ENCODE measurements around the gene FBRSL1. TPM values are rescaled to one million over a fixed set of nuclear protein-coding genes. Genes with fewer than 3 reads are reported as not detected.

FBRSL1 gene
- total and polyA plus RNA-seq, 2 of the 8 experiments (the other 6 are each of a cell fraction or from before 2014, with no cell fraction given): 18.4 to 109 TPM

DNA sequence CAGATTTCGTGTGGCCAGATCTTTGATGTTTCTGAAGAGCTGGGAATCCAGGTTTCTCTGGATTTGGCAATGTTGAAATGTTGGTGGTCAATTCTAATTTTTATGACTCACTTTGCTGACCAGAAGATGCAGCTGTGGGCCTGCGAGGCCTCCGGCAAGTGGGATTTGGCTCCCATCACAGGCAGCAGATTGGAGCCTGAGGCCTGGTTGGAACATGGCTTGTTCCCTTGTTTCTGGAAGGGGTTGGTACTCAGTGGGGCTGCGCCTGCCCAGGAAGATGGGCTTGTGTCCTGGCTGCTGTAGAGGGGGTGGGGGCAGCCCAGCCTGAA, 23.1 kb downstream of the FBRSL1 start:
- POLR2A ChIA-PET (ENCODE audit: partially characterized antibody): interaction anchor here (0.5 kb wide), 1 partner anchor 140 kb away, joined by 3 read pairs; no protein-coding TSS in a partner anchor
- Histone ChIP-seq H2AFZ (ENCODE audit: low read length) (no peak overlapping the region), H3K56ac (replicated peaks; ENCODE audit: insufficient read length, low read depth, low read length) (no peak overlapping the region), H2BK20ac (ENCODE audit: low read length) (no peak overlapping the region), H3K36me3 (ENCODE audit: control insufficient read depth in 2 of 4, insufficient read depth in 4 of 4, low read length in 3 of 4) (peaks cover 0 to 9% (median 0%) of the 10 kb centered on the region in 4 experiments; a peak in 1 of 8 replicates), H4K5ac (ENCODE audit: insufficient read length, low read depth, low read length) (no peak overlapping the region), H2BK5ac (ENCODE audit: low read depth, low read length) (no peak overlapping the region), H2BK120ac (replicated peaks; ENCODE audit: low read depth, low read length) (no peak overlapping the region), H4K91ac (replicated peaks; ENCODE audit: insufficient read length, low read length) (no peak overlapping the region), H3K4ac (replicated peaks; ENCODE audit: insufficient read length, low read depth, low read length) (no peak overlapping the region), H3K79me1 (ENCODE audit: low read depth, low read length) (peaks cover 4% of the 10 kb centered on the region; the same call in 1 of the 2 replicates), H3K27ac (ENCODE audit: low read depth, low read length) (no peak overlapping the region), H2BK15ac (ENCODE audit: low read length) (no peak overlapping the region), H2BK12ac (ENCODE audit: low read depth, low read length) (no peak overlapping the region), H3K27me3 (replicated peaks in 1 of 4; ENCODE audit: control insufficient read depth in 3 of 4, extremely low read depth in 1 of 4, insufficient read depth in 3 of 4, low read length in 3 of 4) (peaks cover 0 to 13% (median 11%) of the 10 kb centered on the region in 4 experiments; a peak in 4 of 7 replicates), H3K4me3 (ENCODE audit: extremely low read depth in 1 of 4, insufficient read depth in 2 of 4, low read depth in 3 of 4, low read length in 4 of 4) (no peak overlapping the region), H3K18ac (ENCODE audit: extremely low read depth, low read length) (no peak overlapping the region), H3K23me2 (ENCODE audit: low read depth, low read length) (peaks cover 1% of the 10 kb centered on the region), H2AK5ac (ENCODE audit: low read depth, low read length) (no peak overlapping the region), H3K9me3 (ENCODE audit: insufficient read depth in 2 of 2, low read depth in 1 of 2, low read length in 1 of 2) (peaks cover 0 to 1% of the 10 kb centered on the region in 2 experiments; a peak in 1 of 4 replicates), H3K14ac (ENCODE audit: insufficient read length) (no peak overlapping the region), H3K23ac (ENCODE audit: insufficient read length) (no peak overlapping the region), H3K9ac (replicated peaks in 1 of 4; ENCODE audit: extremely low read depth in 1 of 4, low read depth in 3 of 4, low read length in 3 of 4) (no peak overlapping the region), H3K79me2 (ENCODE audit: control insufficient read depth in 1 of 2, insufficient read depth in 2 of 2, low read length in 2 of 2) (no peaks in the 10 kb centered on the region), H4K8ac (ENCODE audit: extremely low read depth, insufficient read depth, low read length) (no peak overlapping the region; the same call in 1 of the 2 replicates), H3K4me2 (ENCODE audit: insufficient read depth in 1 of 2, low read depth in 2 of 2, low read length in 2 of 2) (no peak overlapping the region), H3K4me1 (replicated peaks in 1 of 4; ENCODE audit: control insufficient read depth in 3 of 4, insufficient read depth in 4 of 4, low read length in 3 of 4) (no peaks in the 10 kb centered on the region; a peak in 1 of 7 replicates), H4K20me1 (replicated peaks in 1 of 2; ENCODE audit: control insufficient read depth in 1 of 2, insufficient read depth in 2 of 2, low read length in 2 of 2) (peaks cover 10 to 15% of the 10 kb centered on the region in 2 experiments)
- FAIRE-seq: no peak
- no peak for DNase-seq (ENCODE audit: low read depth in 1 of 2, low spot score in 2 of 2)
- WGBS, 2 experiments (ENCODE audit: extremely low coverage in 1 of 2, insufficient coverage in 1 of 2, insufficient read length in 1 of 2, insufficient replicate concordance in 2 of 2, low coverage in 1 of 2, low lambda C conversion rate in 2 of 2, missing lambda C conversion rate in 1 of 2): 100% methylated on average over 4 of the region's 4 CpGs; no CpG with 5 or more reads in 1 of the 2 experiments
- CTCF ChIA-PET (ENCODE audit: partially characterized antibody): interaction anchor here (0.7 to 2.3 kb wide), 6 partner anchors 10 to 87 kb away, joined by 3 to 12 read pairs (median 3); no protein-coding TSS in a partner anchor
- TF ChIP-seq SUZ12 (IDR thresholded peaks at IDR 0.05; ENCODE audit: low read length): no peak
- no peak for TF ChIP-seq HDAC6 (IDR thresholded peaks at IDR 0.05; ENCODE audit: low read depth, low read length)
- TF ChIP-seq, protein P1, sequence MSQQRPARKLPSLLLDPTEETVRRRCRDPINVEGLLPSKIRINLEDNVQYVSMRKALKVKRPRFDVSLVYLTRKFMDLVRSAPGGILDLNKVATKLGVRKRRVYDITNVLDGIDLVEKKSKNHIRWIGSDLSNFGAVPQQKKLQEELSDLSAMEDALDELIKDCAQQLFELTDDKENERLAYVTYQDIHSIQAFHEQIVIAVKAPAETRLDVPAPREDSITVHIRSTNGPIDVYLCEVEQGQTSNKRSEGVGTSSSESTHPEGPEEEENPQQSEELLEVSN (IDR thresholded peaks at IDR 0.05): no peak
- TF ChIP-seq SIX5 (IDR thresholded peaks at IDR 0.05; ENCODE audit: low read depth, low read length): no peak
- TF ChIP-seq CHD1 (IDR thresholded peaks at IDR 0.05; ENCODE audit: low read depth, low read length): no peak
- TF ChIP-seq, protein P2, sequence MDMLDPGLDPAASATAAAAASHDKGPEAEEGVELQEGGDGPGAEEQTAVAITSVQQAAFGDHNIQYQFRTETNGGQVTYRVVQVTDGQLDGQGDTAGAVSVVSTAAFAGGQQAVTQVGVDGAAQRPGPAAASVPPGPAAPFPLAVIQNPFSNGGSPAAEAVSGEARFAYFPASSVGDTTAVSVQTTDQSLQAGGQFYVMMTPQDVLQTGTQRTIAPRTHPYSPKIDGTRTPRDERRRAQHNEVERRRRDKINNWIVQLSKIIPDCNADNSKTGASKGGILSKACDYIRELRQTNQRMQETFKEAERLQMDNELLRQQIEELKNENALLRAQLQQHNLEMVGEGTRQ (IDR thresholded peaks at IDR 0.05; ENCODE audit: low read length): no peak
- TF ChIP-seq, protein P3, sequence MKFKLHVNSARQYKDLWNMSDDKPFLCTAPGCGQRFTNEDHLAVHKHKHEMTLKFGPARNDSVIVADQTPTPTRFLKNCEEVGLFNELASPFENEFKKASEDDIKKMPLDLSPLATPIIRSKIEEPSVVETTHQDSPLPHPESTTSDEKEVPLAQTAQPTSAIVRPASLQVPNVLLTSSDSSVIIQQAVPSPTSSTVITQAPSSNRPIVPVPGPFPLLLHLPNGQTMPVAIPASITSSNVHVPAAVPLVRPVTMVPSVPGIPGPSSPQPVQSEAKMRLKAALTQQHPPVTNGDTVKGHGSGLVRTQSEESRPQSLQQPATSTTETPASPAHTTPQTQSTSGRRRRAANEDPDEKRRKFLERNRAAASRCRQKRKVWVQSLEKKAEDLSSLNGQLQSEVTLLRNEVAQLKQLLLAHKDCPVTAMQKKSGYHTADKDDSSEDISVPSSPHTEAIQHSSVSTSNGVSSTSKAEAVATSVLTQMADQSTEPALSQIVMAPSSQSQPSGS (IDR thresholded peaks at IDR 0.05; ENCODE audit: low read length): no peak
- TF ChIP-seq GTF2F1 (IDR thresholded peaks at IDR 0.05; ENCODE audit: borderline replicate concordance, low read depth, low read length): no peak
- TF ChIP-seq GABPA (IDR thresholded peaks at IDR 0.05; ENCODE audit: borderline replicate concordance, insufficient read depth, low read length): no peak
- TF ChIP-seq EGR1 (IDR thresholded peaks at IDR 0.05; ENCODE audit: borderline replicate concordance, low read depth, low read length): no peak
